Measurements from ENCODE around the gene RRP15. TPM values are rescaled to one million over a fixed set of nuclear protein-coding genes. Genes with fewer than 3 reads are reported as not detected.

The RRP15 gene
- polyA plus RNA-seq, 3 donors from 2014 or later: 6.4 to 12.8 (median 10.3) TPM

DNA sequence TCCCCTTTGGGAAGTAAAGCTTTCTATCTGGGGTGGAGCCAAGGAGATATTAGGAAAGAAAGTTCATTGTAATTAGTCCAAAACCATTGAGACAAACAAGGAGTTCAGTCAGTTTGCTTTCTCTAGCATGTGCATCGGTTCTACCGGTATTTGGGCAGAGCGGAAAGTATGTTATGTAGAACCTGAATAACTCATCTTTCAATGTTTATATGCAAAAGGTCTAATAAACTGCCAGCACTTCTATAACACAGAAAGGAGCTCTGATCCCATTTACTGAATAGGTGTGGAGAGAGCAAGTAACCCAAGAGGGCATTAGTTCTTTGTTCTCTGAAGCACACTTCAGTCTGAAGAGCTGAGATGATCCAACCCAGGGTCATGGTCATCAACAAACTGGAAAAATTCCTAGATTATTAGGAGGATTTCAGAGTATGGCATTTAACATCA is 63.6 kb downstream of the RRP15 start:
- Mint-ChIP-seq H3K4me3 (no peak overlapping the region), H3K9me3 (no peaks in the 10 kb centered on the region), H3K27ac (no peak overlapping the region), H3K4me1 (peaks cover 24 to 30% of the 10 kb centered on the region in 2 donors), H3K27me3 (ENCODE audit: low read depth in 3 of 3) (peaks cover 11 to 12% (median 12%) of the 10 kb centered on the region in 3 donors), H3K36me3 (no peaks in the 10 kb centered on the region)
- no peak for DNase-seq

DNA sequence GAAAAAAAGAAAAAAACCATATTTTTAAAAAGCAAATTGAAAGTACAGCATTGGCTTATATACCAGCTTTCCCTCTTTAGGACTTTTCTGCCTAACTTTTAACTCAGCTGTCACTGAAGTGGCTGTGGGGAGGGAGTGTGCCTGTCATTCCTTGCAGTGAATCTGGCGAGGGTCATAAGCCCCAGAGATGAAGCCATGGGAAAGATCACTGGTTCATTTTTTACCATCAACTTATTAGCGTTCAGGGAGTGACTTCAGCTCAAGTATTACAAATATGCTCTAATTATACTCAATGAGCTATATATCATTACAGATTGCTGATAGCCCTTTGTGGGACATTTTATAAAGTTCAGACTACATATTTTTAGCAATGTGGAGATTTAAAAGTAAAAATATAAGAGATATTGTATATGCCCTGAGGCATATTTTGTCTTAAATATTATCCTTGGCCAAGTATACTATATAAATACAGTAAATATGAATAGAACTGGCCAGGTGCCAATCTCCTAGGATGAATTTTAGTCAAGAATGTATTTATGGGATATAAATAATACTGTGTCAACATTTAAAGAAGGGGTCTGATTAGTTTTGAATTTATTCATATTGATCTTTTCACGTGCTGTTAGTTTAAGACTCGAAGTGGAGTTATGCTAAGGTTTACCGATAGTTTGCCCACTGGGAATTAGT is 64.4 kb downstream of the RRP15 start:
- H3K4me1 Mint-ChIP-seq: peaks cover 24 to 30% of the 10 kb centered on the region in 2 donors
- H3K36me3 Mint-ChIP-seq: no peaks in the 10 kb centered on the region
- H3K9me3 Mint-ChIP-seq: no peaks in the 10 kb centered on the region
- no peak overlapping the region for H3K4me3 Mint-ChIP-seq
- no peak for DNase-seq
- H3K27ac Mint-ChIP-seq: no peak overlapping the region
- peaks cover 11 to 12% (median 12%) of the 10 kb centered on the region in 3 donors for H3K27me3 Mint-ChIP-seq (ENCODE audit: low read depth in 3 of 3)

DNA sequence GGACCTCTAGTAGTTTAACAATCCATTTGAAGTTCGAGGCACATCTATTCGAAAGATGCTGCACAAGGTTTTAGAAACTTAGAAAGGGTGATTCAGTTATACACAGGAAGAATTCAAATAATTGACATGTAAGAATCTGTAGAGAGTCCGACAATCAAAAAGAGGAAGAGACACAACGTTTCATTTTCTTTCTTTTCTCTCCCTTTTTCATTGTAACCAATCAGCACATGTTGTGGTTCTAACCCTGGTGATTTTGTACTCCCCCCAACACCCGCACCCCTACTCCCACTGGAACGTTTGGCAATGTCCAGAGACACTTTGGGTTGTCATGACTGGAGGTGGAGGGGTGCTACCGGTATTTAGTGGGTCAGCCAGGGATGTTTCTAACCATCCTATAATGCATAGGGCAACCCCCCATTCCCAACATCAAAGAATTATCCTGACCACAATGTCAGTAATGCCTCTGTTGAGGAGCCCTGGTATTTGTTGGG is 65.0 kb downstream of the RRP15 start:
- no peaks in the 10 kb centered on the region for H3K36me3 Mint-ChIP-seq
- H3K27me3 Mint-ChIP-seq (ENCODE audit: low read depth in 3 of 3): peaks cover 11 to 12% (median 12%) of the 10 kb centered on the region in 3 donors
- H3K4me1 Mint-ChIP-seq: peaks cover 24 to 30% of the 10 kb centered on the region in 2 donors
- no peak for DNase-seq
- H3K9me3 Mint-ChIP-seq: no peaks in the 10 kb centered on the region
- no peak overlapping the region for H3K27ac Mint-ChIP-seq
- no peak overlapping the region for H3K4me3 Mint-ChIP-seq

DNA sequence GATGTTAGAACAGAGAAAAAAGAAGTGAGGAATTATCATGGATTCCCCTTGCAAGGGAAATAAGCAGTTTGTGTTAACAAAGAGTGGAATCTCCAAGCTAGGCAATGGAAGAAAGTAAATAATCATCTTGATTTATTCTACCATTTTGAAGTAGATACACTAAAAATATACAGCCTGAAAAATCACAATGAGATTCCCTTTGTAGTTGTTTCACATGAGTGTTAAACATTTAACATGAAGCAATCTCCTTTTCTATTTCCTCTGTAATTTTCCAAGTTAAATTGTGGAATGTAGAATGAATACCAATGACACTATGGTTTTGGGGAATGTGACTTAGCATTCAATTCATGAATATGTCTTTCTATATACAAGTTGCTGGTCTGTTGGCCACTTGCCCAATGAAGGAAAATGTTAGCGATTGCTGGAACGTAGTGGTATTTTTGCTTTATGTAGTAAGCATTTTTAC is 65.7 kb downstream of the RRP15 start:
- Mint-ChIP-seq H3K9me3 (no peaks in the 10 kb centered on the region), H3K4me3 (peak overlapping the region; percentile 7 to 60 (median 48)), H3K36me3 (no peaks in the 10 kb centered on the region), H3K4me1 (peaks cover 24 to 30% of the 10 kb centered on the region in 2 donors), H3K27me3 (ENCODE audit: low read depth in 3 of 3) (peaks cover 11 to 12% (median 12%) of the 10 kb centered on the region in 3 donors), H3K27ac (peak overlapping the region in 1 of 6 donors; percentile 50)
- no peak for DNase-seq

DNA sequence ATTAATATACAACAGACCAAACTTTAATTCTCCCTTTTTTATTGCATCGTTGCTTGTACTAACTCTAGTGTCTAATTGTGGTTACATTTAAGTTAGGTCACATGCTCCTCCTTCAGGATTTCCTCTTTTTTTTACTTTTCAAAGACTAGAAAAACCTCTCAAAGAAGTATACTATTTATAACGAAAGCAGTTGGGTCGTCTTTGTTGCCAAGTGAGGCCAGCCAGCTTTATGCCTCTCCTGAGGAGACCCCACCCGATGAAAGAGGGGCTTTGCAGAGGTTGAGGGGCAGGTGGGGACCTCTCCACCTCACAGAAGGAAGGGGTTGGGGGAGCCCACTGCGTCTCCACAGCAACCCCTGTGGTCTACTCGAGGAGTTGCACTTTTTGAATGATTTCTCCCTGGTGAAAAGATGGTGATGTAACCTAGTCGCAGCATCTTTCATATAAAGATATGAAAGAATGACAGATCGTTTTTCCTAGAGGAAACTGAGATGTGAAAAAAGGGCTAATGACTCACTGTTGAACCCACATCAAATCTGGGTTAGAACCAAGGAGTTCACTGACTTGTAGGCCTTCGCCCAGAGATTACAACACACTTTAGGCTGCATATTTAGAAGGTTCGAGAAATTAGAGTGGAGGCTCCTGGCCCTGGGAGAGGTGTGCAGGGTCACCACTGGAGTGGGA is 66.4 kb downstream of the RRP15 start:
- Mint-ChIP-seq H3K9me3 (no peaks in the 10 kb centered on the region), H3K36me3 (no peaks in the 10 kb centered on the region), H3K4me1 (peaks cover 19 to 24% of the 10 kb centered on the region in 2 donors), H3K27me3 (ENCODE audit: low read depth in 3 of 3) (peaks cover 6 to 7% (median 6%) of the 10 kb centered on the region in 3 donors), H3K4me3 (peak overlapping the region; percentile 7 to 60 (median 48)), H3K27ac (no peak overlapping the region)
- no peak for DNase-seq

DNA sequence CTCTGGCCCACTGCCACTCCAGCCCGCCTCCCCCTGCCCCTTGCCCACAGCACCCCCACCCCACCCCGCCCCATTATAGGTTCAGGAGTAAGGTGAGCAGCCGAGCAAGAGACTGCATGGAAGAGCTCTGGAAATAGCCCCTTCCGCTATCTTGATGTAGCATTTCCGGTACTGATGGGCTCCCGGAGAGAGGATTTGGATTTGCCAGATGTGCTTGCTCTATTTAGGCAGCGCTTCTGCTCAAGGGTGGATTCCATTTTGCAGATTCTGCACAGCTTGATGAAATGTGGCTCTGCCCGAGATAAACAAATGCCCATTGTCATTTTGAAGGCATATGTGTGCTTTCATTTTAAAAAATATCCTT is 67.0 kb downstream of the RRP15 start:
- no peak for DNase-seq
- Mint-ChIP-seq H3K27ac (no peak overlapping the region), H3K4me3 (no peak overlapping the region), H3K27me3 (ENCODE audit: low read depth in 3 of 3) (peaks cover 4% of the 10 kb centered on the region in 3 donors), H3K9me3 (no peaks in the 10 kb centered on the region), H3K4me1 (peaks cover 14 to 19% of the 10 kb centered on the region in 2 donors), H3K36me3 (no peaks in the 10 kb centered on the region)

DNA sequence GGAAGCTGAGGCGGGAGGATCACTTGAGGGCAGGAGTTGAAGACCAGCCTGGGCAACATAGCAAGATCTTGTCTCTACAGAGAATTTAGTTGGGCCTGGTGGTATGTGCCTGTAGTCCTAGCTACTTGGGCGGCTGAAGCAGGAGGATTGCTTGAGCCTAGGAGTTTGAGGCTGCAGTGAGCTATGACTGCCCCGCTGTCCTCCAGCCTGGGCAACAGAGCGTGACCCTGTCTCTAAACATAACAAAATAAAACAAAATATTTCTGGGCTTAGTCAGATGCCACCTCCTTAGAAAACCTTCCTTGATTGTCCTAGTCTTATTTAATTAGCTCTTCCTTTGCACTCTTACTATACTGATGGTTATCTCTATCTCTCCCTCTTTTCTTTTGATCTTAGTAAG is 68.6 kb downstream of the RRP15 start:
- no peaks in the 10 kb centered on the region for H3K36me3 Mint-ChIP-seq
- no peak overlapping the region for H3K4me3 Mint-ChIP-seq
- no peak overlapping the region for H3K27ac Mint-ChIP-seq
- H3K9me3 Mint-ChIP-seq: no peaks in the 10 kb centered on the region
- peaks cover 0 to 2% (median 0%) of the 10 kb centered on the region in 3 donors for H3K27me3 Mint-ChIP-seq (ENCODE audit: low read depth in 3 of 3)
- DNase-seq: no peak
- peaks cover 10 to 12% of the 10 kb centered on the region in 2 donors for H3K4me1 Mint-ChIP-seq

DNA sequence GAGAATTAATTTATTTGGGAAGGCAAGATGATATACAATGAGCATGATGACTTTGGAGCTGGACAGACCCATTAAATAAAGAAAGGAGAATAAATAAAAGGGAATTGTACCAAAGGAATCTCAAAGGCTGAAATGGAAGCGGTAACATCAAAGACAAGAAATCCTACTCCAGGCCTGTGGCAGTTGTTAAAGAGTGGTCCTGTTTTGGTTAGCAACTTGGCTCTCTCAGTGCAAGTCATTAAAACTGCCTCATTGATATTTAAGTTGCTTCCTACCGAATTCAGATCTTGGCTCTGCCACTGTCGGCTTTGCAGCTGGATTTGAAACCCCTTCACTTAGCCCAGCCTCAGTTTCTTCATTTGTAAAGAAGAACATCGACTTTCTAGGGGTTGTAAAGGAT is 70.2 kb downstream of the RRP15 start:
- Mint-ChIP-seq H3K27ac (no peak overlapping the region), H3K4me3 (no peak overlapping the region), H3K9me3 (no peaks in the 10 kb centered on the region), H3K4me1 (peaks cover 10 to 12% of the 10 kb centered on the region in 2 donors), H3K27me3 (ENCODE audit: low read depth in 3 of 3) (peaks cover 0 to 2% (median 0%) of the 10 kb centered on the region in 3 donors), H3K36me3 (no peaks in the 10 kb centered on the region)
- no peak for DNase-seq

DNA sequence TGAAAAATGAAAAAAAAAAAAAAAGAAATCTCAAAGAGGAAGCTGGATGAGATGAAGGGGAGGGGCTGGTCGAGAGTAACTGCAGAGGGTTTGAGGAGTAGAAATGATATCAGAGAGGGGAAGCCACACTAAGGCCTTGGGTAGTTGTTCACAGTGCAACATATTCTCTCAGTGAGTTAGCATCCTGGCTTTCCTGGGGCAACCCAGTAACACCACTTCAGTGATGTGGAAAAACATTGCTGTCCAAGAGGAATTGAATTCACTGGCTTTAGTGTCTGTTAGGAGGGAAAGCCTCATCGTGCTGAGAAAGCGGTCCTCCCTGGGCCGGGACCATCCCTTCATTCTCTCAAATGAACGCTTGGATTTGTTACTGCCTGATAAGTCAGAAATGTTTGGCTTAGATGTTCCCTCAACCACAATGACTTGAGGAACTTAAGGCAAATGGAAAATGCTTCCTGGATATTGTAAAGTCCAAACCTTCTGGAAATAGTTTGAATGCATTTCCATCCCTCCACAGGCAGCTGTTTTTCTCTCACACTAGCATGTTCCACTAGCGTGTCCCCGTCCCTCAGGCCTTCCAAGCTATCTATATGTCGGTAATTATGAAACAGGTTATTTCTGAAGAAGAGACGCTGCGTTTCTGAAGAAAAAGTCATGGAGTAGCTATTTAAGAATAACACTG is 72.3 kb downstream of the RRP15 start:
- H3K27me3 Mint-ChIP-seq (ENCODE audit: low read depth in 3 of 3): peaks cover 0 to 2% (median 0%) of the 10 kb centered on the region in 3 donors
- peaks cover 0 to 2% of the 10 kb centered on the region in 2 donors for H3K4me1 Mint-ChIP-seq
- H3K27ac Mint-ChIP-seq: no peak overlapping the region
- no peak overlapping the region for H3K4me3 Mint-ChIP-seq
- no peaks in the 10 kb centered on the region for H3K9me3 Mint-ChIP-seq
- no peaks in the 10 kb centered on the region for H3K36me3 Mint-ChIP-seq
- no peak for DNase-seq

DNA sequence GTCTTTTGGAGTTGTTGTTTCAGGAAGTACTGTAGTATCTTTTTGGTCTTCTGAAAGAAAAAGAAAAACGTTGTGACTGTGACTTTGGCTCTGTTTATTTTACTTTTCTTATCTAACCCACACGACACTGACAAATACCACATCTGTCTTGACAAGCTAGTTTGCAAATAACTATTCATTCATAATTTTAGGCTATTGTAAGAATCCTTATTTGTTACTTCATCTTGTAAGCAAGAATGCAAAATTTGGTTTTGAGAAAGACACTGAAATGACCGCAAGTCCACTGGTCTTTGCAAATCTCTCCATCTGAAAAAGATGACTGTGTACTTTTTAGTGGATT is 72.8 kb downstream of the RRP15 start:
- Mint-ChIP-seq H3K4me1 (no peaks in the 10 kb centered on the region), H3K4me3 (no peak overlapping the region), H3K9me3 (no peaks in the 10 kb centered on the region), H3K27ac (no peak overlapping the region), H3K27me3 (ENCODE audit: low read depth in 3 of 3) (no peaks in the 10 kb centered on the region), H3K36me3 (no peaks in the 10 kb centered on the region)
- DNase-seq: no peak

DNA sequence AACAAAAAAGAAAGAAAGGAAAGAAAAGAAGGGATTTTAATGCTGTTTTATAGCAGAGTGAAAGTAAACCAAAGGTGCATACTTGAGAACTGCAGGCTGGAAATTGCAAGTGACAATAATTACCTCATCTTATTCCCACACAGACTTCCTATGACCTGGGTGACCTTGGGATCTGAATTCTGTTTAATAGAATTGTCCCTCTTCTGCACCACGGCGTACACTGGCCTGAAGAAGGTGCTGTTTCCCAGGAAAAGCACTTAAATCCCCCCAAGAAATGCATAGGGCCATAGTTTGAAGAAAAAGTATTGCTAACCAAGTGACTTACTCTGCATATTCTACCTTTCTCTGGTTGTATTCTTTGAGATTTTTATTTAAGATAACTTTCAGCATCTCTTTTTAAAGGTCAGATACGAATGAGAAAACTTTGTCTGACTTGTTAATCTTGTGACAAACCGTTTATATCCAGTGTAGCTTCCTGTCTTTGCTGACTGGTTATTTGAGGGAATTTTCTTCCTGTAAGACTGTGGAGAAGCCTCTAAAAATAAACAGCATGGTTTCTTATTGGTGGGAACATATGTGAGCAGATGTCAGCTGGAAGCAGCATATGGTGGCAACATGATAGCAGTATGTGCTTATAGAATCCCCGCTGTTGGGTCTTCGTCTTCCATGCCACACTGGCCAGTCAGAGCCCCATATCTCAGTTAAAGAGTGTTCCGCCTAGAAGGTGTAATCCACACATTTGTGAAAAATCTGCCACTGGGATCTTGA is 76.4 kb downstream of the RRP15 start:
- H3K4me1 Mint-ChIP-seq: no peaks in the 10 kb centered on the region
- no peak overlapping the region for H3K4me3 Mint-ChIP-seq
- H3K36me3 Mint-ChIP-seq: no peaks in the 10 kb centered on the region
- H3K27me3 Mint-ChIP-seq (ENCODE audit: low read depth in 3 of 3): no peaks in the 10 kb centered on the region
- no peaks in the 10 kb centered on the region for H3K9me3 Mint-ChIP-seq
- H3K27ac Mint-ChIP-seq: no peak overlapping the region
- DNase-seq: no peak

DNA sequence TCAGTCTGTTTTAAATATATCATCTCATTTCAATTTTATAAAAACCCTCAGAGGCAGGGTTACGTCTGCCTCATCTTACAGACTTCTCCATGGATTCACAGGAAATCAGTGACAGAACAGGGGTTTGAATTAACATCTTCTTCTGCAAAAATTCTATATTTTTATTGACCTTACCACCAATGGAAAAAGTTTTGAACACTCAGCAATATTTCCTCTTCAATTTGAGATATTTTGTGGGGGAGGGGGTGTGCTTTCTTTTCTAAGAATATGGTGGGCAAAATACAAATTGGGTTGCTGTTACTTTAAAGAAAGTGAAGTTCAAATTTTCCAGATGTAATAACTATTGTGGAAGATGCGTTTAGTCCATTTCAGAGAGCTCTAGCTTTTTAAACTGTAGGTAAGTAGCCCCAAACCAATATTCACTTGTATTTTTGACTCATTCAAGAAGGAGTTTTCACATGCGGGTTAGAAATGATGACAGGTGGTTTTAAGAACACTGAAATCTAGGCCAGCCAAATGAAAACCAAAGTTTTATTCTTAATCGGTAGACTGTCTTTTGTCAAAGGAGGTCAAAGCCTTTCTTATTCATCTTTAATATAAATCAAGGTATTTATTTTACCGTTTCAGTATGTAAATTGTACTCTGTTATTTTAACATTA is 77.5 kb downstream of the RRP15 start:
- no peaks in the 10 kb centered on the region for H3K36me3 Mint-ChIP-seq
- no peaks in the 10 kb centered on the region for H3K27me3 Mint-ChIP-seq (ENCODE audit: low read depth in 3 of 3)
- H3K4me1 Mint-ChIP-seq: no peaks in the 10 kb centered on the region
- no peak overlapping the region for H3K27ac Mint-ChIP-seq
- DNase-seq: no peak
- H3K4me3 Mint-ChIP-seq: no peak overlapping the region
- no peaks in the 10 kb centered on the region for H3K9me3 Mint-ChIP-seq

DNA sequence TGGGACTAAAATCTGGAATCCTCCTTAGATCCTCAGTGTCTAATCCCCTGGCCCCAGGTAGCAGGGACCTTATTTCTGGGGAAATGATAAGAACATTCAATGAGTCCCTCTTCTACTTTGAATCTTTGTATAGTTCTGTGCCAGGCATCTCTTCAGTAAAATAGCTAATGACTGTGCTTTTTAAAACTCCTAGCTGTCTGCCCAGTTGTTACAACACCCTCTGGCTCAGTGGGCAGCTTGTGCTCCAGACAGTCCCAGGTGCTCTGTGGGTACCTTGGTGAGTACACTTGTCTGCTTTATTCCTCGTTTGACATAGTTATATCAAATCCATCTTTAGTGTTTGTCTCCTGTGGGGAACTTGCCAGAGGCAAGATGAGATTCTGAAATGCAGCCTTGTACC is 78.0 kb downstream of the RRP15 start:
- Mint-ChIP-seq H3K9me3 (no peaks in the 10 kb centered on the region), H3K36me3 (no peaks in the 10 kb centered on the region), H3K4me3 (no peak overlapping the region), H3K27me3 (ENCODE audit: low read depth in 3 of 3) (no peaks in the 10 kb centered on the region), H3K27ac (no peak overlapping the region), H3K4me1 (no peaks in the 10 kb centered on the region)
- DNase-seq: no peak

Data from immature natural killer cell (primary cell).